ENCODE results near the gene SERAC1. TPM values are rescaled to one million over a fixed set of nuclear protein-coding genes. Genes with fewer than 3 reads are reported as not detected.

SERAC1 gene
- total and polyA plus RNA-seq, 10 of the 15 experiments (the other 5 are each of a cell fraction or from before 2014, with no cell fraction given): 0.76 to 2.9 (median 2.2) TPM

DNA sequence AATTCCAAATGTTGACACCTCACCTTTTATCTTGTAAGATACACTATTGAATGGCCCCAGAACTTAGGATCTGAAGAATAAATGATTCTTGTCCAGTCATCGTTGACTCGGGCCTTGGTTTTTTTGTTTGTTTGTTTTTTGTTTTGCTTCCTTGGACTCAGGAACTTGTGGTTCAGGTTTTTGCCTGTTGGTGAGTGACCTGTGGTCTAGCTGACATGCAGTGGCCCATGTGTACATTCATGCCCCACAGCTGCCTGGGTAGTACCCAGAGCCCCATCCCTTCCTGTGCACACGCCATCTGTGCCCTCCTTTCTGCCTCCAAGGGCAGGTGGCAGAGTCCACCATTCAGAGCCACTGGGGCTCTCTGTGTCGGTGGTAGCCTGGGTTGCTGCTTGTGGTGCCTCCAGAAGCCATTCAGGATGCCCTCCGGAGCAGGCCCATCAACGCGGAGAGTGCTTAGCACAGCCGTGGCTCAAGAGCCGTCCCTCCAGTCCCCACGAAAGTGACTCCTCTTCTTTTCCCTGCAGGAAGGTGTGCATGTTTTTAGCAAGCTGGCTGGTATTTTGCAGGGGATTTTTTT is 100.5 kb downstream of the SERAC1 start:
- ChIA-PET CTCF (no interaction called here), POLR2A (no interaction called here), SMC1A (ENCODE audit: uncharacterized antibody, unreplicated experiment) (no interaction called here), RAD21 (ENCODE audit: unreplicated experiment) (no interaction called here)
- H3K27me3 ChIP-seq (replicated peaks in 1 of 2; ENCODE audit: control insufficient read depth in 2 of 2, insufficient read depth in 2 of 2, low read length in 1 of 2): no peaks in the 10 kb centered on the region
- in situ Hi-C loops (cut with MboI) (no loop called here), intact Hi-C loops (cut with micrococcal nuclease; ENCODE audit: unreplicated experiment) (no loop called here)
- H3K27ac ChIP-seq (ENCODE audit: control insufficient read depth, insufficient read depth): no peak overlapping the region
- H3K9ac ChIP-seq (ENCODE audit: control insufficient read depth, insufficient read depth, low read length): no peak overlapping the region
- DNase-seq (ENCODE audit: low read depth, low spot score) (no peak), ATAC-seq (no peak), FAIRE-seq (no peak)
- no peaks in the 10 kb centered on the region for H3K9me3 ChIP-seq (replicated peaks; ENCODE audit: control insufficient read depth, insufficient read depth, low read length)
- H3K4me2 ChIP-seq (ENCODE audit: control insufficient read depth, insufficient read depth): no peak overlapping the region
- H3K4me1 ChIP-seq (ENCODE audit: control insufficient read depth, insufficient read depth, low read length): no peaks in the 10 kb centered on the region
- H3K36me3 ChIP-seq (ENCODE audit: control insufficient read depth in 2 of 2, insufficient read depth in 2 of 2, low read length in 1 of 2): no peaks in the 10 kb centered on the region
- H2AFZ ChIP-seq (ENCODE audit: control insufficient read depth, low read depth, low read length): no peak overlapping the region
- WGBS (ENCODE audit: insufficient coverage, insufficient replicate concordance, low lambda C conversion rate, missing lambda C conversion rate): 91% methylated on average over 10 of the region's 10 CpGs
- no peaks in the 10 kb centered on the region for H3K79me2 ChIP-seq (ENCODE audit: control insufficient read depth, insufficient read depth, low read length)
- no peak overlapping the region for H3K4me3 ChIP-seq
- H4K20me1 ChIP-seq (ENCODE audit: control insufficient read depth, insufficient read depth): no peaks in the 10 kb centered on the region
- BruUV-seq (replicated peaks): no TSS peak
- TF ChIP-seq, protein P1, sequence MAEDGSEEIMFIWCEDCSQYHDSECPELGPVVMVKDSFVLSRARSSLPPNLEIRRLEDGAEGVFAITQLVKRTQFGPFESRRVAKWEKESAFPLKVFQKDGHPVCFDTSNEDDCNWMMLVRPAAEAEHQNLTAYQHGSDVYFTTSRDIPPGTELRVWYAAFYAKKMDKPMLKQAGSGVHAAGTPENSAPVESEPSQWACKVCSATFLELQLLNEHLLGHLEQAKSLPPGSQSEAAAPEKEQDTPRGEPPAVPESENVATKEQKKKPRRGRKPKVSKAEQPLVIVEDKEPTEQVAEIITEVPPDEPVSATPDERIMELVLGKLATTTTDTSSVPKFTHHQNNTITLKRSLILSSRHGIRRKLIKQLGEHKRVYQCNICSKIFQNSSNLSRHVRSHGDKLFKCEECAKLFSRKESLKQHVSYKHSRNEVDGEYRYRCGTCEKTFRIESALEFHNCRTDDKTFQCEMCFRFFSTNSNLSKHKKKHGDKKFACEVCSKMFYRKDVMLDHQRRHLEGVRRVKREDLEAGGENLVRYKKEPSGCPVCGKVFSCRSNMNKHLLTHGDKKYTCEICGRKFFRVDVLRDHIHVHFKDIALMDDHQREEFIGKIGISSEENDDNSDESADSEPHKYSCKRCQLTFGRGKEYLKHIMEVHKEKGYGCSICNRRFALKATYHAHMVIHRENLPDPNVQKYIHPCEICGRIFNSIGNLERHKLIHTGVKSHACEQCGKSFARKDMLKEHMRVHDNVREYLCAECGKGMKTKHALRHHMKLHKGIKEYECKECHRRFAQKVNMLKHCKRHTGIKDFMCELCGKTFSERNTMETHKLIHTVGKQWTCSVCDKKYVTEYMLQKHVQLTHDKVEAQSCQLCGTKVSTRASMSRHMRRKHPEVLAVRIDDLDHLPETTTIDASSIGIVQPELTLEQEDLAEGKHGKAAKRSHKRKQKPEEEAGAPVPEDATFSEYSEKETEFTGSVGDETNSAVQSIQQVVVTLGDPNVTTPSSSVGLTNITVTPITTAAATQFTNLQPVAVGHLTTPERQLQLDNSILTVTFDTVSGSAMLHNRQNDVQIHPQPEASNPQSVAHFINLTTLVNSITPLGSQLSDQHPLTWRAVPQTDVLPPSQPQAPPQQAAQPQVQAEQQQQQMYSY (CRISPR knock-in tag; IDR thresholded peaks at IDR 0.05): no peak
- TF ChIP-seq RB1 (IDR thresholded peaks at IDR 0.05; ENCODE audit: borderline replicate concordance) (no peak), YY1 (IDR thresholded peaks at IDR 0.05; ENCODE audit: low read depth, low read length) (no peak), ZNF207 (IDR thresholded peaks at IDR 0.05; ENCODE audit: borderline replicate concordance) (no peak), NFXL1 (IDR thresholded peaks at IDR 0.05; ENCODE audit: borderline replicate concordance) (no peak), KAT2A (conservative IDR thresholded peaks at IDR 0.05; ENCODE audit: control insufficient read depth, low read depth, low read length) (no peak), ZNF24 (IDR thresholded peaks at IDR 0.05) (no peak), POLR2AphosphoS2 (IDR thresholded peaks at IDR 0.05; ENCODE audit: low read depth, low read length) (no peak), NBN (IDR thresholded peaks at IDR 0.05) (no peak), SRF (IDR thresholded peaks at IDR 0.05; ENCODE audit: low read depth in 2 of 2, low read length in 2 of 2) (no peak), TCF7 (IDR thresholded peaks at IDR 0.05; ENCODE audit: borderline replicate concordance) (no peak), RAD51 (IDR thresholded peaks at IDR 0.05) (no peak), RCOR1 (conservative IDR thresholded peaks at IDR 0.05; ENCODE audit: low read depth, low read length) (no peak), TARDBP (IDR thresholded peaks at IDR 0.05; ENCODE audit: borderline replicate concordance) (no peak)
- TF ChIP-seq, protein P2, sequence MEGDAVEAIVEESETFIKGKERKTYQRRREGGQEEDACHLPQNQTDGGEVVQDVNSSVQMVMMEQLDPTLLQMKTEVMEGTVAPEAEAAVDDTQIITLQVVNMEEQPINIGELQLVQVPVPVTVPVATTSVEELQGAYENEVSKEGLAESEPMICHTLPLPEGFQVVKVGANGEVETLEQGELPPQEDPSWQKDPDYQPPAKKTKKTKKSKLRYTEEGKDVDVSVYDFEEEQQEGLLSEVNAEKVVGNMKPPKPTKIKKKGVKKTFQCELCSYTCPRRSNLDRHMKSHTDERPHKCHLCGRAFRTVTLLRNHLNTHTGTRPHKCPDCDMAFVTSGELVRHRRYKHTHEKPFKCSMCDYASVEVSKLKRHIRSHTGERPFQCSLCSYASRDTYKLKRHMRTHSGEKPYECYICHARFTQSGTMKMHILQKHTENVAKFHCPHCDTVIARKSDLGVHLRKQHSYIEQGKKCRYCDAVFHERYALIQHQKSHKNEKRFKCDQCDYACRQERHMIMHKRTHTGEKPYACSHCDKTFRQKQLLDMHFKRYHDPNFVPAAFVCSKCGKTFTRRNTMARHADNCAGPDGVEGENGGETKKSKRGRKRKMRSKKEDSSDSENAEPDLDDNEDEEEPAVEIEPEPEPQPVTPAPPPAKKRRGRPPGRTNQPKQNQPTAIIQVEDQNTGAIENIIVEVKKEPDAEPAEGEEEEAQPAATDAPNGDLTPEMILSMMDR (IDR thresholded peaks at IDR 0.05 in 2 of 3, conservative IDR thresholded peaks at IDR 0.05 in 1 of 3; ENCODE audit: control insufficient read depth in 2 of 3, extremely low read depth in 1 of 3, insufficient read depth in 1 of 3, low read depth in 3 of 3, low read length in 3 of 3): no peak
- TF ChIP-seq, protein P3, sequence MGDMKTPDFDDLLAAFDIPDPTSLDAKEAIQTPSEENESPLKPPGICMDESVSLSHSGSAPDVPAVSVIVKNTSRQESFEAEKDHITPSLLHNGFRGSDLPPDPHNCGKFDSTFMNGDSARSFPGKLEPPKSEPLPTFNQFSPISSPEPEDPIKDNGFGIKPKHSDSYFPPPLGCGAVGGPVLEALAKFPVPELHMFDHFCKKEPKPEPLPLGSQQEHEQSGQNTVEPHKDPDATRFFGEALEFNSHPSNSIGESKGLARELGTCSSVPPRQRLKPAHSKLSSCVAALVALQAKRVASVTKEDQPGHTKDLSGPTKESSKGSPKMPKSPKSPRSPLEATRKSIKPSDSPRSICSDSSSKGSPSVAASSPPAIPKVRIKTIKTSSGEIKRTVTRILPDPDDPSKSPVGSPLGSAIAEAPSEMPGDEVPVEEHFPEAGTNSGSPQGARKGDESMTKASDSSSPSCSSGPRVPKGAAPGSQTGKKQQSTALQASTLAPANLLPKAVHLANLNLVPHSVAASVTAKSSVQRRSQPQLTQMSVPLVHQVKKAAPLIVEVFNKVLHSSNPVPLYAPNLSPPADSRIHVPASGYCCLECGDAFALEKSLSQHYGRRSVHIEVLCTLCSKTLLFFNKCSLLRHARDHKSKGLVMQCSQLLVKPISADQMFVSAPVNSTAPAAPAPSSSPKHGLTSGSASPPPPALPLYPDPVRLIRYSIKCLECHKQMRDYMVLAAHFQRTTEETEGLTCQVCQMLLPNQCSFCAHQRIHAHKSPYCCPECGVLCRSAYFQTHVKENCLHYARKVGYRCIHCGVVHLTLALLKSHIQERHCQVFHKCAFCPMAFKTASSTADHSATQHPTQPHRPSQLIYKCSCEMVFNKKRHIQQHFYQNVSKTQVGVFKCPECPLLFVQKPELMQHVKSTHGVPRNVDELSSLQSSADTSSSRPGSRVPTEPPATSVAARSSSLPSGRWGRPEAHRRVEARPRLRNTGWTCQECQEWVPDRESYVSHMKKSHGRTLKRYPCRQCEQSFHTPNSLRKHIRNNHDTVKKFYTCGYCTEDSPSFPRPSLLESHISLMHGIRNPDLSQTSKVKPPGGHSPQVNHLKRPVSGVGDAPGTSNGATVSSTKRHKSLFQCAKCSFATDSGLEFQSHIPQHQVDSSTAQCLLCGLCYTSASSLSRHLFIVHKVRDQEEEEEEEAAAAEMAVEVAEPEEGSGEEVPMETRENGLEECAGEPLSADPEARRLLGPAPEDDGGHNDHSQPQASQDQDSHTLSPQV (IDR thresholded peaks at IDR 0.05): no peak

All from GM12878 (cell line).